Hepatocyte (in vitro differentiated cells): ENCODE measurements around the gene ASCL3.

Experiments used
- EZH2 ChIP-seq: fragments of 200-600 bp; sonication (generic); IDR thresholded peaks from 2 replicates; pipeline ENCODE4 v1.6.1; 2016; ENCODE audit warnings: antibody characterized with exemption, mild to moderate bottlenecking, borderline replicate concordance
- TF ChIP-seq, protein P1 (sequence below): fragments of 200-600 bp; sonication (generic); IDR thresholded peaks from 2 replicates; pipeline ENCODE4 v1.5.1; 2016; ENCODE audit warnings: antibody characterized with exemption, mild to moderate bottlenecking; ENCODE audit not compliant: poor library complexity

DNA sequence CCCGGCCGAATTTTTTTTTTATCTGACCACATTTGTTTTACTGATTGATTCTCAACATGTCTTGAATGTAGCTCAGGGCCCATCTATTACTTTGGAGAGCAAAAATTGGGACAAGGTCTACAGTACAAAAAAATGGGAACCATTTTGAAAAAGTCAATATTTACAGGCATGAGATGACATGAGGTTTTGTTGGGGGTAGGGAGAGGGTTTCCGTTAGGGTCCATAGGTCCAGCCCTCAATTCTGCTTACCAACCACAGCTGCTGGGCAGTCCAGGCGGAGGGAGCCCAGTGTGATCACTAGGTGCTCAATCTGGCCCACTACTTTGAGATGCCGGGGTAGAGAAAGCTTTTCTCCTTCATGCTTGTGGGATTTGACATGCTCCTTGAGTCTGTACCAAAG lies 42.6 kb upstream of the ASCL3 start:
- TF ChIP-seq EZH2: no peak
- TF ChIP-seq, protein P1, sequence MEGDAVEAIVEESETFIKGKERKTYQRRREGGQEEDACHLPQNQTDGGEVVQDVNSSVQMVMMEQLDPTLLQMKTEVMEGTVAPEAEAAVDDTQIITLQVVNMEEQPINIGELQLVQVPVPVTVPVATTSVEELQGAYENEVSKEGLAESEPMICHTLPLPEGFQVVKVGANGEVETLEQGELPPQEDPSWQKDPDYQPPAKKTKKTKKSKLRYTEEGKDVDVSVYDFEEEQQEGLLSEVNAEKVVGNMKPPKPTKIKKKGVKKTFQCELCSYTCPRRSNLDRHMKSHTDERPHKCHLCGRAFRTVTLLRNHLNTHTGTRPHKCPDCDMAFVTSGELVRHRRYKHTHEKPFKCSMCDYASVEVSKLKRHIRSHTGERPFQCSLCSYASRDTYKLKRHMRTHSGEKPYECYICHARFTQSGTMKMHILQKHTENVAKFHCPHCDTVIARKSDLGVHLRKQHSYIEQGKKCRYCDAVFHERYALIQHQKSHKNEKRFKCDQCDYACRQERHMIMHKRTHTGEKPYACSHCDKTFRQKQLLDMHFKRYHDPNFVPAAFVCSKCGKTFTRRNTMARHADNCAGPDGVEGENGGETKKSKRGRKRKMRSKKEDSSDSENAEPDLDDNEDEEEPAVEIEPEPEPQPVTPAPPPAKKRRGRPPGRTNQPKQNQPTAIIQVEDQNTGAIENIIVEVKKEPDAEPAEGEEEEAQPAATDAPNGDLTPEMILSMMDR: no peak
